ENCODE results near the gene NEDD4L. TPM values are rescaled to one million over a fixed set of nuclear protein-coding genes. Genes with fewer than 3 reads are reported as not detected.
"Not testable (repeated sequence)": the region's sequence is repeated elsewhere in the genome, so short reads cannot be mapped to it uniquely, and the experiment has no call there.

Gene NEDD4L
- polyA plus RNA-seq, 1 donor (not counting 4 experiments of a cell fraction or from before 2014, with no cell fraction given) = 52.6 TPM

GRCh38 chr18:58169472-58169871 lies 125.4 kb downstream of the NEDD4L start:
- H3K4me1 ChIP-seq (ENCODE audit: control insufficient read depth, extremely low read depth, insufficient read depth, low read length) = no peaks in the 10 kb centered on the region
- H3K9me1 ChIP-seq (ENCODE audit: control insufficient read depth, extremely low read depth, insufficient read depth, low read length) = peaks cover 3% of the 10 kb centered on the region
- H3K27ac ChIP-seq (ENCODE audit: control insufficient read depth, insufficient read depth, low read length) = no peak overlapping the region
- H3K36me3 ChIP-seq (ENCODE audit: control insufficient read depth in 2 of 2, extremely low read depth in 1 of 2, insufficient read depth in 2 of 2, low read length in 2 of 2) = peaks cover 0 to 4% of the 10 kb centered on the region in 2 experiments
- H3K27me3 ChIP-seq (ENCODE audit: control insufficient read depth, extremely low read depth, insufficient read depth, low read length) = no peaks in the 10 kb centered on the region
- FAIRE-seq (no peak), DNase-seq (ENCODE audit: low read depth, low spot score) (no peak)
- no peaks in the 10 kb centered on the region for H3K79me2 ChIP-seq (ENCODE audit: control insufficient read depth, insufficient read depth, low read length)
- H2AFZ ChIP-seq (ENCODE audit: control insufficient read depth, low read length) = no peak overlapping the region
- H3K9ac ChIP-seq (ENCODE audit: control insufficient read depth, extremely low read depth, insufficient read depth, low read length) = no peak overlapping the region
- TF ChIP-seq, protein P1, sequence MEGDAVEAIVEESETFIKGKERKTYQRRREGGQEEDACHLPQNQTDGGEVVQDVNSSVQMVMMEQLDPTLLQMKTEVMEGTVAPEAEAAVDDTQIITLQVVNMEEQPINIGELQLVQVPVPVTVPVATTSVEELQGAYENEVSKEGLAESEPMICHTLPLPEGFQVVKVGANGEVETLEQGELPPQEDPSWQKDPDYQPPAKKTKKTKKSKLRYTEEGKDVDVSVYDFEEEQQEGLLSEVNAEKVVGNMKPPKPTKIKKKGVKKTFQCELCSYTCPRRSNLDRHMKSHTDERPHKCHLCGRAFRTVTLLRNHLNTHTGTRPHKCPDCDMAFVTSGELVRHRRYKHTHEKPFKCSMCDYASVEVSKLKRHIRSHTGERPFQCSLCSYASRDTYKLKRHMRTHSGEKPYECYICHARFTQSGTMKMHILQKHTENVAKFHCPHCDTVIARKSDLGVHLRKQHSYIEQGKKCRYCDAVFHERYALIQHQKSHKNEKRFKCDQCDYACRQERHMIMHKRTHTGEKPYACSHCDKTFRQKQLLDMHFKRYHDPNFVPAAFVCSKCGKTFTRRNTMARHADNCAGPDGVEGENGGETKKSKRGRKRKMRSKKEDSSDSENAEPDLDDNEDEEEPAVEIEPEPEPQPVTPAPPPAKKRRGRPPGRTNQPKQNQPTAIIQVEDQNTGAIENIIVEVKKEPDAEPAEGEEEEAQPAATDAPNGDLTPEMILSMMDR (optimal IDR thresholded peaks at IDR 0.05 in 1 of 3, IDR thresholded peaks at IDR 0.05 in 1 of 3, conservative IDR thresholded peaks at IDR 0.05 in 1 of 3; ENCODE audit: extremely low read depth in 1 of 3, insufficient read depth in 2 of 3, low read length in 3 of 3) = no peak
- no peak for TF ChIP-seq EZH2 (IDR thresholded peaks at IDR 0.05; ENCODE audit: low read length)
- dilution Hi-C loops (cut with MboI; ENCODE audit: extremely low pct_ligation_motif_present, low sequenced_read_pairs) = no loop called here
- H3K9me3 ChIP-seq (ENCODE audit: control insufficient read depth, low read depth, low read length) = no peaks in the 10 kb centered on the region
- no peak overlapping the region for H3K4me2 ChIP-seq (ENCODE audit: control insufficient read depth, extremely low read depth, insufficient read depth, low read depth, low read length)
- H3K4me3 ChIP-seq (ENCODE audit: control insufficient read depth in 2 of 3, extremely low read depth in 1 of 3, insufficient read depth in 2 of 3, low read depth in 1 of 3, low read length in 3 of 3) = no peak overlapping the region
- no peaks in the 10 kb centered on the region for H4K20me1 ChIP-seq (ENCODE audit: control insufficient read depth, extremely low read depth, insufficient read depth, low read length)

DNA sequence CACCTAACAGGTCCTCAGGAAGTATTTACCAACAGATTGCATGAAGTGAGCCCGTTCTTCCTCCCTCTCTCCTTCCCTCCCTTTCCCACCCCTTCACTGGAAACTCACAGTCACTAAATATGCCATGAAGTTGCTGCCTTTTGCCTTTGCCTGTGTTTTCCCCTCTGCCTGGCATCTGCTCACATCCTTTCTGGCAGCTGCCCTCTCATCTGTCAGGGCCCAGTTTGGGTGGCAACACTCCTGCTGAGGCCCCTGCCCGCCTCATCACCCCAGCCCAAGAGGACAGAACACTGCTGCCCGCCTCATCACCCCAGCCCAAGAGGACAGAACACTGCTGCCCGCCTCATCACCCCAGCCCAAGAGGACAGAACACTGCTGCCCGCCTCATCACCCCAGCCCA lies 126.0 kb downstream of the NEDD4L start:
- dilution Hi-C loops (cut with MboI; ENCODE audit: extremely low pct_ligation_motif_present, low sequenced_read_pairs); DNase-seq (ENCODE audit: low read depth, low spot score); H3K9ac ChIP-seq (ENCODE audit: control insufficient read depth, extremely low read depth, insufficient read depth, low read length); H3K9me3 ChIP-seq (ENCODE audit: control insufficient read depth, low read depth, low read length); H3K4me2 ChIP-seq (ENCODE audit: control insufficient read depth, extremely low read depth, insufficient read depth, low read depth, low read length); H3K79me2 ChIP-seq (ENCODE audit: control insufficient read depth, insufficient read depth, low read length); H3K4me1 ChIP-seq (ENCODE audit: control insufficient read depth, extremely low read depth, insufficient read depth, low read length); H3K9me1 ChIP-seq (ENCODE audit: control insufficient read depth, extremely low read depth, insufficient read depth, low read length); H3K27me3 ChIP-seq (ENCODE audit: control insufficient read depth, extremely low read depth, insufficient read depth, low read length); FAIRE-seq; H3K4me3 ChIP-seq (ENCODE audit: control insufficient read depth in 2 of 3, extremely low read depth in 1 of 3, insufficient read depth in 2 of 3, low read depth in 1 of 3, low read length in 3 of 3); H2AFZ ChIP-seq (ENCODE audit: control insufficient read depth, low read length); H4K20me1 ChIP-seq (ENCODE audit: control insufficient read depth, extremely low read depth, insufficient read depth, low read length); H3K36me3 ChIP-seq (ENCODE audit: control insufficient read depth in 2 of 2, extremely low read depth in 1 of 2, insufficient read depth in 2 of 2, low read length in 2 of 2); H3K27ac ChIP-seq (ENCODE audit: control insufficient read depth, insufficient read depth, low read length): not testable (repeated sequence)

DNA sequence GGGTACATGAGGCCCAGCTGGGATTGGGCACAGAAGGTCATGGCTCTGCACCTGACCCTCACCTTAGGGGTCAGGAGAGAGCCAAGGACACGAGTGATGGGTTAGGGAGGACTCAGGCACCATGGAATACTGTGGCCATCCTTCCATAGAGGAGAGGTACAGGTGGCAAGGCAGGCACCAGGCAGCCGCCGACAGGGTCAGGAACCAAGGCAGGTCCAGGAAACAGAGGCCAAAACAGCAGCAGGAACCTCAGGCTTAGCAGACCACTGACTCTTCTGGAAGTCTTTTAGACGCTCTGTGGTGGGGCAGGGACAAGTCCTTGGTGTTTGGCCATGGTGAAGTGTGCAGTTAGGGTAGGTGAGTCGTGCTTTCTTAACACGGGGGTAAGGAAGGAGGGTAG lies 128.0 kb downstream of the NEDD4L start:
- no peaks in the 10 kb centered on the region for H3K9me1 ChIP-seq (ENCODE audit: control insufficient read depth, extremely low read depth, insufficient read depth, low read length)
- H3K36me3 ChIP-seq (ENCODE audit: control insufficient read depth in 2 of 2, extremely low read depth in 1 of 2, insufficient read depth in 2 of 2, low read length in 2 of 2) = peaks cover 0 to 1% of the 10 kb centered on the region in 2 experiments
- no peaks in the 10 kb centered on the region for H3K79me2 ChIP-seq (ENCODE audit: control insufficient read depth, insufficient read depth, low read length)
- no peaks in the 10 kb centered on the region for H3K9me3 ChIP-seq (ENCODE audit: control insufficient read depth, low read depth, low read length)
- dilution Hi-C loops (cut with MboI; ENCODE audit: extremely low pct_ligation_motif_present, low sequenced_read_pairs) = no loop called here
- TF ChIP-seq, protein P1 (optimal IDR thresholded peaks at IDR 0.05 in 1 of 3, IDR thresholded peaks at IDR 0.05 in 1 of 3, conservative IDR thresholded peaks at IDR 0.05 in 1 of 3; ENCODE audit: extremely low read depth in 1 of 3, insufficient read depth in 2 of 3, low read length in 3 of 3) = no peak
- no peak for TF ChIP-seq EZH2 (IDR thresholded peaks at IDR 0.05; ENCODE audit: low read length)
- FAIRE-seq (no peak), DNase-seq (ENCODE audit: low read depth, low spot score) (no peak)
- H3K27ac ChIP-seq (ENCODE audit: control insufficient read depth, insufficient read depth, low read length) = no peak overlapping the region
- no peak overlapping the region for H3K9ac ChIP-seq (ENCODE audit: control insufficient read depth, extremely low read depth, insufficient read depth, low read length)
- no peak overlapping the region for H2AFZ ChIP-seq (ENCODE audit: control insufficient read depth, low read length)
- no peaks in the 10 kb centered on the region for H4K20me1 ChIP-seq (ENCODE audit: control insufficient read depth, extremely low read depth, insufficient read depth, low read length)
- no peaks in the 10 kb centered on the region for H3K27me3 ChIP-seq (ENCODE audit: control insufficient read depth, extremely low read depth, insufficient read depth, low read length)
- H3K4me3 ChIP-seq (ENCODE audit: control insufficient read depth in 2 of 3, extremely low read depth in 1 of 3, insufficient read depth in 2 of 3, low read depth in 1 of 3, low read length in 3 of 3) = no peak overlapping the region
- H3K4me2 ChIP-seq (ENCODE audit: control insufficient read depth, extremely low read depth, insufficient read depth, low read depth, low read length) = no peak overlapping the region
- peaks cover 6% of the 10 kb centered on the region for H3K4me1 ChIP-seq (ENCODE audit: control insufficient read depth, extremely low read depth, insufficient read depth, low read length)

All from keratinocyte (primary cell).